HS-27A (cell line): ENCODE data around the gene CAND2.
"Not testable (repeated sequence)": the region's sequence is repeated elsewhere in the genome, so short reads cannot be mapped to it uniquely, and the experiment has no call there.

ENCODE experiments used
- DNase-seq: peaks from one replicate; pipeline ENCODE4 v3.0.0-alpha.2; 2012; ENCODE audit warnings: low read depth, missing footprints

Gene CAND2

DNA sequence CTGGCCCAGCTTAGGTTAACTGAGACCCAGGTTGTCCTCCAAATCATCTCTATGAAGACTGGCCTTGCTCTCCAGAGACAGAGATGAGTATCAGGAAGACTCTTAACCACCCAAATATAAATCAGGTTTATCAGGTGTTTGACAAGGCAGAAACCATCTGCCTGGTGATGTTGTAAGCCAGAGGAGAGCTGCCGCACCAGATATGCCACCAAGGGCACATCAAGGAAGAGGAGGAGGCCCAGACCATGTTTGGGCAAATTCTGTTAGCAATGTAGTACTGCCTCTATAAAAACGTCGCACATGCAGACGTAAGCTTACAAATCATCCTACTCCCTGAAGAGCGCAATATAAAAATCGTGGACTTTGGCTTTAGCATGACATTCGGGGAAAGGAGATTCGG is 65.9 kb downstream of the CAND2 start:
- no peak for DNase-seq

DNA sequence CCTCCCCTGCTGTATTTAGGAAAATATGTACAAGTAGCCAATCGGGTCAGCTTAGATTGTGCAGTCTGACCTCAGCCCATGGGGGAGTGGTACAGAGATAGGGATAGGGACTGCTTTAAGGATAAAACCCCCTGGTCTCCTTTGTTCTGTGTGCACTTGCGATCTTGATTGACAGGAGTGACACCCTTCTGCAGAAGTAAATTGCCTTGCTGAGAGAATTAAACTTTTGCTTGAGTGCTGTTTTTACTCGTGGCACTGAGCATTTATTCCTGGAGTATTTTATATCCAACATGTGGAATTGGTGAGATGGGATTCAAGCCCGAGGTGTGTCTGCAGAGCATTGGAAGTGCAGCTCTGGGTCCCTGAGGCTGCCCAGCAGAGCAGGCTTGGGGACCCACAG is 68.8 kb downstream of the CAND2 start:
- no peak for DNase-seq

DNA sequence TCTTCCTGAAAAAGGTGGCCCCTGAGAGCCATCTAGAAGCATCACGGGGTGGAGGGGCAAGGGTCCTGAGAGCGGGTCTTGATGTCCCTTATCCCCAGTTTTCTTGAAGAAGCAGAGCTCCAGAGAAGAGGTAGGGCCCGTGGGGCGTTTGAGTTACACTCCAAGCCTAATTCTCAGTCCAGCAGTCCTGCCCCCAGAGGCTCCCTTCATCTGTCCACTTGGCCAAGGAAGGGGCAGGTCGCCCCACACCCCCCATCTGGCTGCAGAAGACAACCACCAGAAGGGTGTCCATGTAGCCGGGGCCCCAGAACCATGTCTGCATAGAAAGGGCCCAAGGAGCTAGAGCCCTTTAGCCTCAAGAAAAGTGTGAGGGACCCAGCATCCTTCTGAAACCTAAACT is 70.4 kb downstream of the CAND2 start:
- DNase-seq = no peak

DNA sequence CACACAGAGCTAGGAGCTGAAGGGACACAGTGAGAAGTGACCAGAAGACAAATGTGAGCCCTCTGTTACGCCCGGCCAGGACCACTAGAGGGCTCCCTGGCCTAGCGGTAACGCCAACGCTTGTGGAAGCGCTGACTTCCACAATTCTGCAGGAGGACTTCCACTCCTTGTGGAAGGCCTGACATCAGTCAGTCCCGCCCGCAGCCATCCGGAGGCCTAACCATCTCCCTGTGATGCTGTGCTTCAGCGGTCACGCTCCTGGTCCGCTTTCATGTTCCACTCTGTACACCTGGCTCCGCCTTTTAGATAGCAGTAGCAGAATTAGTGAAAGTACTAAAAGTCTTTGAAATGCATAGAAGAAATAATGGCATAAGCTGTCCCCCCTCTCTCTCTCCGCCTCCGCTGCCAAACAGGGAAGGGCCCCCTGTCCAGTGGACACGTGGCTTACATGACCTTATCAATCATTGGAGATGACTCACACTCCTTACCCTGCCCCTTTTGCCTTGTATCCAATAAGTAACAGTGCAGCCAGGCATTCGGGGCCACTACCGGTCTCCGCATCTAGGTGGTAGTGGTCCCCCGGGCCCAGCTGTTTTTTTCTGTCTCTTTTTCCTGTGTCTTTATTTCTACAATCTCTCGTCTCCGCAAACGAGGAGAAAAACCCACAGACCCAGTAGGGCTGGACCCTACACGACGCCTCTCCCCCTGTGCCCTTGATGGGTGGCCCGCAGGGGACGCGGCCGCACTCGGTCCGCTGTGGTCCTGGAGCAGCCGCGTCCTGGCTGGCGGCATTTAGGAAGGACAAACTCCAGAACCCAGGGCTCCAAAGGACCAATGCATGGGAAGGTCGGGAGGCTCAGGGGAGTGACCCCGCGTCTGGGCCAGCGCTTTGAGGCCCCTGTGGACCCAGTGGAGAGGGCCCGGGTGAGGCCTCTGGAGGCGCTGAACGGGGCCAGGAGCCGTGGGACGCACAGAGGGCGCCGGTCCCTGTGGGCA is 71.9 kb downstream of the CAND2 start:
- peak; percentile 48 for DNase-seq

DNA sequence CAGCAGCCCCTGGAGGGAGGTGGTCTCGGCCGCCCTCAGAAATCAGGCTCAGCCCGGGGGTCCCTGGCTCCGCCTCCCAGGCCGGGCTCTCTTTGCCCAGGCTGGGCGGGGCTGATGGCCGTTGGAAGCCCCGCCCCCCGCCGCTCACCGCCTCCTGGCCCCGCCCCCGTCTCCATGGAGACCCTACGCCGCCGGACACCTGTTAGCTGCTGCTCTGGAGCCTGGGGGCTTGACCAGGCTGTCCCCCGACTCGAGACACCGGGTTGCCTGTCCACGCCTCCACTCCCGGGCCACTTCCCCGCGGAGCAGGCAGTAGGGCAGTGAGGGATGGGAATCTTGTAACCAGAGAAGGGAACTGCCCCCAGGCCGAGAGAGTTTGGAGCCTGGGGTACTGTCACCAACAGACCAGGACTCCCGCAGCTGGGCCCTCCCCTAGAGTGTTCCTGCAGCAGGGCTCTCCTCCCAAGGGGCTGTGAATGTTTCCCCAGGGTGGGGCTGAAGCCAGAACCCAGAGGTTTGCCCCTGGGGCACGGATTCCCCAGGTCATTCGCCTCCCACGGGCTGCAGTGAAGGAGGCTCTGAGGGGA is 72.6 kb downstream of the CAND2 start:
- no peak for DNase-seq

DNA sequence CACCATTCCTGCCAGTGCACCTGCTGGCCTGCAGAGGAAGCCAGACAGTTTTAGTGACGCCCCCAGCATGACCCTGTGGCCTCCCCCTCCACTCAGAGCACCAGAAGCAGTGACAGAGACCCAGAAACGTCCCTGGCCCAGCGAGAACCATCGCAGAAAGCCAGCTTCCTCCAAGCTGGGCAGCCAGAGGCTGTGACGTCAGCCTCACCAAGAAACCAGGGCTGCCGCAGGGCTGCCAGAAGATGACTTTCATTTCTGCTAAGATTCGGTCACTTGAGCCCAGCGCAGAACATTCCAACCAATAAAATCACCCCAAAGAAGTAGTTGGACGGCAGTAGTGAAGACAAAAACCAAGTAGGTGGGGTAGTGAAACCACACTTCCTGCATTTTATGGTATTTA is 74.5 kb downstream of the CAND2 start:
- DNase-seq = no peak

DNA sequence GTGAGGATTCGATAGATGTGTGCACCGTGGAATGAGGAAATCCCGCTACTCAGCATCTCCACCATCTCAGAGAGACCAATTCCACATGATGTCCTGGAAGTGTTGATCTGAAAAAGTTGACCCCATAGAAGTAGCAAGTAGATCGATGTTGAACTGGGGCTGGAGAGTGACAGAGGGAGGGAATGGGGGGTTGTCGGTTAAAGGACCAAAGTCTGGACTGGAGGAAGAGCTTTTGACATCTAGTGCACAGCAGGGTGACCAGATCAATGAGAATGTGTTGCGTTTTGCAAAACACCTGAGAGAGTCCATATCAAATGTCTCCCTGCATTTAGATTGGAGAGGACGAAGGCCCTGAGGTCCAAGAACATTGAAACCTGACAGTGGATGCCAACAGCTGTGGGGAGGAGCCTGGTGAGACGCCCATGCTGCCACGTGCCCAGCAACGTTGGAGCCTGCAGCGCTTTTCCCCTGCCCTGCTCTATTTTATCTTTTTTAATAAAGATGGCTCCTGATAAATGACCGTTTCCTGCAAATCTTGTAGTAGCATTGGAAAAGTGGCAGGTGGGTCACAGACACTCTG is 75.0 kb downstream of the CAND2 start:
- DNase-seq = no peak

DNA sequence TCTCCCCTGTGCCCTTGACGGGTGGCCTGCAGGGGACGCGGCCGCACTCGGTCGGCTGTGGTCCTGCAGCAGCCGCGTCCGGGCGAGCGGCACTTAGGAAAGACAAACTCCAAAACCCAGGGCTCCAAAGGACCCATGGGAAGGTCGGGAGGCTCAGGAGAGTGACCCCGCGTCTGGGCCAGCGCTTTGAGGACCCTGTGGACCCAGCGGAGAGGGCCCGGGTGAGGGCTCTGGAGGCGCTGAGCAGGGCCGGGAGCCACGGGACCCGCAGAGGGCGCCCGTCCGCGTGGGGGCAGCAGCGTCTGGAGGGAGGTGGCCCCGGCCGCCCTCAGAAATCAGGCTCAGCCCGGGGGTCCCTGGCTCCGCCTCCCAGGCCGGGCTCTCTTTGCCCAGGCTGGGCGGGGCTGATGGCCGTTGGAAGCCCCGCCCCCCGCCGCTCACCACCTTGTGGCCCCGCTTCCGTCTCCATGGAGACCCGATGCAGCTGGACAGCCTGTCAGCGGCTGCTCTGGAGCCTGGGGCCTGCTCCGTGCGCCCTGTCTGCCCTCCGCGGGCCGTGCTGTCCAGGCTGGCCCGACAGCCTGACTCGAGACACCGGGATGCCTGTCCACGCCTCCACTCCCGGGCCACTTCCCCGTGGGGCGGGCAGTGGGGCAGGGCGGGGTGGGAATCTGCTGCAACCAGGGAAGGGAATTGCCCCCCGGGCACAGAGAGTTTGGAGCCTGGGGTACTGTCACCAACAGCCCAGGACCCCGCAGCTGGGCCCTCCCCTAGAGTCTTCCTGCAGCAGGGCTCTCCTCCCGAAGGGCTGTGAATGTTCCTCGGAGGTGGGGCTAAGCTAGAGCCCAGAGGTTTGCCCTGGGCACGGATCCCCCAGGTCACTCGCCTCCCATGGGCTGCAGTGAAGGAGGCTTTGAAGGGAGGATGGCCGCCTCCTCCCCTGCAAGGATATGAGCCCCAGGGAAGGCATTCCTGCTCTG is 79.7 kb downstream of the CAND2 start:
- no peak for DNase-seq

DNA sequence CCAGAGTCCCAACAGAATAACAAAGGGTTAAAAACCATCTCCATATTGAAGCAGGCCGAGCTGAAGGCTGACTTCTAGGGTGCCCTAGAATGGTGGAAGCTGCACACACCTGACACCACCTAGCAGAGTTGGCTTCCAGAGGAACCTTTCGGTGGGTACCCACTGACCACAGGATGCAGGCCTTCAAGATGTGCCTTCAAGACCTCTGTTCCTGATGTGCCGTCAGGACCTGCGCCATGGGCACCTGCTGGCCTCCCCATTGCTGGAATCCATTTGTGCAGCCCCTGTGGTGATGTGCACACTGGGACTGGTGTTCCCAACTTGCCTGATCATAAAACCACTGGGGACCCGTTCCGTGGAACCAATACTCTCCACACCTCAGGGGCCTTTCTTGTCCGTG is 80.6 kb downstream of the CAND2 start:
- DNase-seq = no peak

DNA sequence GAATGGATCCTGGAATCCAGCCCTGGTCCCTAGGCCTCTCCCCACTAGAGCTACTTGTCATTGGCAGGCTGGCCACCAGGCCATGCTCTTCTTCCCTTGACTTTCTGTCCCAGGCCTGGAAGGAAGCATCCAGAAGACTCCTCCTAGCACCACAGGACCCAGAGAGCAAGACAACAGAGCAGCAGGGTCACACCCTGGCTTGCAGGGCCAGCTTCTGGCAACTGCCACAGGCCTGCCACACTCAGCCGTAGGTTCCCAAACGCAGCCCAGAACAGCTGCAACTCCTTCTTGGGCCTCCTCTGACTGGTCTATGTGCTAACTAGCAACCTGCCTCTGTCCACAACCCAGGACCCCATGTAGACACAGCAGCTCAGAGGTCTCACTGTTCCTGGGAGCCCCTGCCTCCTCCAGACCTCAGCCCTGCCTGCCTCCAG is 81.7 kb downstream of the CAND2 start:
- no peak for DNase-seq

DNA sequence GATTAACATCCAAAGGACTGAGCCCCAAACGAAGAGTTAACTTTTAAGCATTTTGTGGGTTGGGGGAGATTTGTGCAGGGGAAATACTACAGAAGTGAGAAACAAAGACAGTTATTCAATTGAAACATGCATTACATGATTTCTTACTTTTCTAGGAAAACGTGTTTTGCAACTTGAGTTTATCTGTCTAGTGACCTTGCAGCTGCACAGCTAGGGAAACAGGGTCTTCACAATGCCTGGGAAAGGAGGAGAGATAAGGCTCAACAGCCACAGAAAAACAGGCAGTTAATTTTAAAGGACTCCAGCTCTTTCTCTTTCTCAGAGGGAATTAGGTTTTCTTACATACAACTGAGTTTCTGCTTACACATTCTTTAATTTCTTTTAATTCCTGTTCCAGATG is 82.3 kb downstream of the CAND2 start:
- DNase-seq = not testable (repeated sequence)

DNA sequence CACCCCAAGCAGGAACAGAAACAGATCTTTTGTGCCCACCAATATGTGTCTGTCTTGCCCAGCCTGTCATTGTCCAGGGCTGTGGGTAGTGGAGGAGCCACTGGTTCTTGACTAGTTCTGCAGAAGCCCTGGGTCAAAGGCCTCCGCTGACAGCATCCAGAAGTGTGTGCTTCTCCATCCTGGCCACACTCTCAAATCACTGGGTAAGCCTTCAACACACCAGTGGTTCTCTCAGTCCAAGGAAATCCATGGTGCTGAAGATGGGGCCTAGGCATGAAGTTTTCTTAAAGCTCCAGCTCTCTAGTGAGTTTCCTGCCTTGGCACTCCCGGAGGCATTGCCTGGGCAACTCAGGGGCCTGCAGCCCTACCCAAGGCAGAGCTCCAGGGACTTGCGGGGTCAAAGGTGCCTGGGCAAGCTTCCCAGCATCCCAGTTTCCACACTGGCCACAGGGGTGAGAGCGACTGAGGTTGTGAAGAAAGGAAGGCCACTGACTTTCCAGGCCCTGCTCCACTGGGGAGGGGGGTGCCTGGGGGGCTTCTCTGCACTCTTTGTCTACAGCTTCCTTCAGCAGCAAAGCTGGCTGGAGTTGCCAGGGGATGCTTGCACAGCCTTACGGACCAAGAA is 82.8 kb downstream of the CAND2 start:
- no peak for DNase-seq

DNA sequence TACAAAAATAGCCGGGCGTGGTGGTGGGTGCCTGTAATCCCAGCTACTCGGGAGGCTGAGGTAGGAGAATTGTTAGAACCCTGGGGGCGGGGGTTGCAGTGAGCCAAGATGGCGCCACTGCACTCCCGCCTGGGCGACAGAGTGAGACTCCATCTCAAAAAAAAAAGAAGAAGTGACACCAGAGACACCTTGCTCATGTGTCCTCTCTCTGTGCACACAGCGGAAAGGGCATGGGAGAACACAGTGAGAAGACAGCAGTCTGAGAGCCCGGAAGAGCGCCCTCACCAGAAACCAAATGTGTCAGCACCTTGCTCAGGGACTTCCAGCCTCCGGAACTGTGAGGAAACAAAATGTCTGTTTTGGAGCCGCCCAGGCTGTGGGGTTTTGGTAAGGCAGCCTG is 85.4 kb downstream of the CAND2 start:
- DNase-seq = not testable (repeated sequence)

DNA sequence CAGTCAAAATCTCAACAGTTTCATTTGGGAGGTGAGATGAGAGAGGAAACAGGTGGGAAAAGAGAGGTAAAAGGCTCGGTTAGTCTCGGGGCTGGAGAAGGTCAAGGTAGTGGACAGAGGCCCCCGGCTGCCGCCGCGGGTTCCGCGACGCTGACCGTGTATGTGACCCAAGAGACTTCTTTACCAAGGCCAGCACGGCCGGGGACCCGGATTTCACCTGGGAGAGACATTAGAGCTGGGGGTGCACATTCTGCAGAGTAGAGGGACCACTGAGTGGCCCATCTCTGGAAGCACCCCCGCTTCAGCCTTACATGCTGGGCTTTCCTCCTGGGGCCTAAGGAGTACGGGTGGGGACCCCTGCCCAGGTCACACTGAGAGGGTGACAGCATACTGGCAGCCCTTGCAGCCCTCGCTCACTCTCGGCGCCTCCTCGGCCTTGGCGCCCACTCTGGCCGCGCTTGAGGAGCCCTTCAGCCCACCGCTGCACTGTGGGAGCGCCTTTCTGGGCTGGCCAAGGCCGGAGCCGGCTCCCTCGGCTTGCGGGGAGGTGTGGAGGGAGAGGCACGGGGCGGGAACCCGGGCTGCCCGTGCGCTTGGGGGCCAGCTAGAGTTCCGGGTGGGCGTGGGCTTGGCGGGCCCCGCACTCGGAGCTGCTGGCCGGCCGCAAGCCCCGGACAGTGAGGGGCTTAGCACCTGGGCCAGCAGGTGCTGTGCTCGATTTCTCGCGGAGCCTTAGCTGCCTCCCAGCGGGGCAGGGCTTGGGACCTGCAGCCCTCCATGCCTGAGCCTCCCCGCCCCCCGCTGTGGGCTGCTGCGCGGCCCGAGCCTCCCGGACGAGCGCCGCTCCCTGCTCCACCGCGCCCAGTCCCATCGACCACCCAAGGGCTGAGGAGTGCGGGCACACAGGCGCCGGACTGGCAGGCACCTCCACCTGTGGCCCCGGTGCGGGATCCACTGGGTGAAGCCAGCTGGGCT is 86.1 kb downstream of the CAND2 start:
- no peak for DNase-seq

DNA sequence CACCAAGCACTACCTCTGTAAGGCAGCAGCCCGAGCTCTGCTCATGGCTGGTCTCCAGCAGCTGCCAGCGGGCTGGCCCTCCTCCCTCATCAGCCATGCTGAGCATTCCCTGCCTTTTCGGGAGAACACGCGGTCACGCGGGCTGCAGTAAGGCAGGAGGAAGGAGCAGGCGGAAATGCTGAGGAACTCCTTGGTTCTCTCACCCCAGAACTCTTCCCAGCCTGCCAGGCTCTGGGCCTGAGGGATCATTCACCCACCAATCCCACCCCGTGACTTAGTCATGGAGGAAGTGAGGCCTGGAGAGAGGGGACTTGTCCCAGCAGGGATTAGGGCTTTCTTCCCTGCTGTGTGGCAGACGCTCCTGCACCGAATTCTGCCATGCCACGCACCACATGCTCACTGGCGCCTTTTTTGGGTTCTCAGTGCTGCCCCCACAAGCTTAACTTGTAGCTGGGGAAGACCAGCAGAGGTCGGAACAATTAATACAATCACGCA is 87.8 kb downstream of the CAND2 start:
- DNase-seq = no peak
